Osteoblast (primary cell): ENCODE measurements around the gene SLC17A9. TPM values are rescaled to one million over a fixed set of nuclear protein-coding genes. Genes with fewer than 3 reads are reported as not detected.
A peak's percentile ranks its signal among the peaks of the same experiment; 100 is the strongest.

Experiments
- DNase-seq: peaks from one replicate; pipeline ENCODE4 v3.0.0; 2011; ENCODE audit warnings: low spot score, mixed read lengths; ENCODE audit not compliant: insufficient read length; ENCODE audit errors: missing footprints
- H2AFZ ChIP-seq: 2 replicates; pipeline ENCODE4 v1.6.0; 2011; ENCODE audit warnings: mild to moderate bottlenecking, low read length
- H3K27ac ChIP-seq: 2 replicates; pipeline ENCODE4 v1.5.1; 2011; ENCODE audit warnings: mild to moderate bottlenecking, low read depth, low read length, moderate library complexity
- H3K27me3 ChIP-seq: 2 replicates; pipeline ENCODE4 v1.6.0; 2012; ENCODE audit warnings: mild to moderate bottlenecking, control low read depth, inconsistent platforms, low read length, moderate library complexity; ENCODE audit not compliant: insufficient read depth
- H3K36me3 ChIP-seq: 2 replicates; pipeline ENCODE4 v1.5.1; 2011; ENCODE audit warnings: mild to moderate bottlenecking, low read length, control low read depth, moderate library complexity; ENCODE audit not compliant: insufficient read depth
- H3K4me1 ChIP-seq: 2 replicates; pipeline ENCODE4 v1.5.1; 2011; ENCODE audit warnings: mild to moderate bottlenecking, low read length, control low read depth, moderate library complexity; ENCODE audit not compliant: insufficient read depth
- H3K4me2 ChIP-seq: 2 replicates; pipeline ENCODE4 v1.6.0; 2011; ENCODE audit warnings: mild to moderate bottlenecking, low read length; ENCODE audit not compliant: insufficient read depth
- H3K4me3 ChIP-seq: fragments of 200-600 bp; sonication (generic); 3 replicates; pipeline ENCODE4 v1.5.1; 2012; ENCODE audit warnings: mild to moderate bottlenecking, low read length, inconsistent platforms; ENCODE audit not compliant: insufficient read depth
- H3K79me2 ChIP-seq: 2 replicates; pipeline ENCODE4 v1.6.0; 2012; ENCODE audit warnings: mild to moderate bottlenecking, low read length, control low read depth, inconsistent platforms; ENCODE audit not compliant: insufficient read depth
- H3K9me3 ChIP-seq: 2 replicates; pipeline ENCODE4 v1.5.1; 2011; ENCODE audit warnings: low read depth, low read length, control low read depth
- H4K20me1 ChIP-seq: 2 replicates; pipeline ENCODE4 v1.6.0; 2012; ENCODE audit warnings: mild to moderate bottlenecking, low read length, control low read depth; ENCODE audit not compliant: insufficient read depth
- CTCF ChIP-seq: IDR thresholded peaks from 2 replicates; pipeline ENCODE4 v1.5.1; 2011; ENCODE audit warnings: mild to moderate bottlenecking, low read depth, low read length, moderate library complexity; ENCODE audit errors: extremely low read depth
- total RNA-seq: library from RNA; depleted of rRNA; stranded (reverse); fragments of >200 nt; gene quantifications from 2 replicates; pipeline ENCODE4 v1.2.3, GENCODE V29; 2012

The SLC17A9 gene
- total RNA-seq, 1 donor: 6.5 TPM

DNA sequence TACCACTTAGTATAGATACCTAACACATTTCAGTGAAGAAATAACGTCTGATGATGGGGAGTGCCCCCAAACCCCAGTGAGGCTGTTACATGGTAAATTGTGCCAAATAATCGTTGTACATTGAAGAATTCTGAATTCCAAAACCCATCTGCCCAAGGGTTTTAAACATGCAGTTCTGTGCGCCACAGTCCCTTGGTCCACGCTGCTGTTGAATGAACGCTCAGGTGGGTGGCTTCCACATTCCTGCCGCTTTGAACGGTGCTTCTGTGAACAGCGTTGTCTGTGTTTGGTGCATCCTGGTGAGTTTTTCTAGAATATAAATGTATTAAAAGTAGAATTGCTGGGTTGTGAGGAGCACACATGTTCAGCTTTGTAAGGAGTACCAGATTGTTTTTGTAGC is 11.6 kb upstream of the SLC17A9 start:
- H3K27ac ChIP-seq: no peak overlapping the region
- H4K20me1 ChIP-seq: peaks cover 49% of the 10 kb centered on the region
- peaks cover 15% of the 10 kb centered on the region for H3K4me1 ChIP-seq
- H3K9me3 ChIP-seq: no peaks in the 10 kb centered on the region
- no peak overlapping the region for H3K4me3 ChIP-seq
- peaks cover 53% of the 10 kb centered on the region for H3K36me3 ChIP-seq
- no peak overlapping the region for H3K4me2 ChIP-seq
- no peak for TF ChIP-seq CTCF
- no peaks in the 10 kb centered on the region for H3K27me3 ChIP-seq
- H3K79me2 ChIP-seq: peaks cover 89% of the 10 kb centered on the region
- no peak for DNase-seq
- no peak overlapping the region for H2AFZ ChIP-seq

GRCh38 chr20:62941792-62942191 is 10.7 kb upstream of the SLC17A9 start:
- Histone ChIP-seq H3K9me3 (no peaks in the 10 kb centered on the region), H3K27ac (no peak overlapping the region), H3K79me2 (peaks cover 89% of the 10 kb centered on the region), H3K4me2 (no peak overlapping the region), H3K4me1 (peaks cover 10% of the 10 kb centered on the region), H2AFZ (no peak overlapping the region), H3K36me3 (peaks cover 60% of the 10 kb centered on the region), H3K4me3 (no peak overlapping the region), H3K27me3 (no peaks in the 10 kb centered on the region), H4K20me1 (peaks cover 46% of the 10 kb centered on the region)
- no peak for TF ChIP-seq CTCF
- peak; percentile 61 for DNase-seq

GRCh38 chr20:62942456-62942855 is 10.1 kb upstream of the SLC17A9 start:
- no peak overlapping the region for H3K27ac ChIP-seq
- no peak overlapping the region for H3K4me3 ChIP-seq
- H3K4me1 ChIP-seq: peaks cover 10% of the 10 kb centered on the region
- no peaks in the 10 kb centered on the region for H3K27me3 ChIP-seq
- peaks cover 87% of the 10 kb centered on the region for H3K79me2 ChIP-seq
- H3K9me3 ChIP-seq: no peaks in the 10 kb centered on the region
- H4K20me1 ChIP-seq: peaks cover 48% of the 10 kb centered on the region
- TF ChIP-seq CTCF: no peak
- no peak overlapping the region for H2AFZ ChIP-seq
- H3K4me2 ChIP-seq: no peak overlapping the region
- peaks cover 65% of the 10 kb centered on the region for H3K36me3 ChIP-seq
- peak; percentile 69 for DNase-seq

DNA sequence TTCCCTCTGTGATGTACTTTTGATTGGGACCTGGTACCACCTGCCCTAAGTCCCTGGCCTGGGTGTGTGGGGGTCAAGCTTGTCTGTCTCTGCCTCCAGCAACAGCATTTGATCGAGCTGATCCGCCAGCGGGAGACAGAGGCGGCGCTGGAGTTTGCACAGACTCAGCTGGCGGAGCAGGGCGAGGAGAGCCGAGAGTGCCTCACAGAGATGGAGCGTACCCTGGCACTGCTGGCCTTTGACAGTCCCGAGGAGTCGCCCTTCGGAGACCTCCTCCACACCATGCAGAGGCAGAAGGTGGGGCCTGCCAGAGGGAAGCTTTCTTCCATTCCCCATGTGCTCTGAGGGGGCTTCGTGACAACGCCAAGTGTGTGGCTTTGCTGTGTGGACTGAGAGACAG is 9.1 kb upstream of the SLC17A9 start:
- Histone ChIP-seq H3K27ac (no peak overlapping the region), H3K27me3 (no peaks in the 10 kb centered on the region), H4K20me1 (peaks cover 47% of the 10 kb centered on the region), H3K4me2 (no peak overlapping the region), H3K79me2 (peaks cover 88% of the 10 kb centered on the region), H3K36me3 (peaks cover 74% of the 10 kb centered on the region), H2AFZ (no peak overlapping the region), H3K4me1 (peaks cover 10% of the 10 kb centered on the region), H3K9me3 (no peaks in the 10 kb centered on the region), H3K4me3 (no peak overlapping the region)
- no peak for TF ChIP-seq CTCF
- peak; percentile 37 for DNase-seq
